ENCODE results near the gene STEEP1. TPM values are rescaled to one million over a fixed set of nuclear protein-coding genes. Genes with fewer than 3 reads are reported as not detected.

STEEP1 gene
- total RNA-seq, 1 experiment from 2014 or later = 39.2 TPM

DNA sequence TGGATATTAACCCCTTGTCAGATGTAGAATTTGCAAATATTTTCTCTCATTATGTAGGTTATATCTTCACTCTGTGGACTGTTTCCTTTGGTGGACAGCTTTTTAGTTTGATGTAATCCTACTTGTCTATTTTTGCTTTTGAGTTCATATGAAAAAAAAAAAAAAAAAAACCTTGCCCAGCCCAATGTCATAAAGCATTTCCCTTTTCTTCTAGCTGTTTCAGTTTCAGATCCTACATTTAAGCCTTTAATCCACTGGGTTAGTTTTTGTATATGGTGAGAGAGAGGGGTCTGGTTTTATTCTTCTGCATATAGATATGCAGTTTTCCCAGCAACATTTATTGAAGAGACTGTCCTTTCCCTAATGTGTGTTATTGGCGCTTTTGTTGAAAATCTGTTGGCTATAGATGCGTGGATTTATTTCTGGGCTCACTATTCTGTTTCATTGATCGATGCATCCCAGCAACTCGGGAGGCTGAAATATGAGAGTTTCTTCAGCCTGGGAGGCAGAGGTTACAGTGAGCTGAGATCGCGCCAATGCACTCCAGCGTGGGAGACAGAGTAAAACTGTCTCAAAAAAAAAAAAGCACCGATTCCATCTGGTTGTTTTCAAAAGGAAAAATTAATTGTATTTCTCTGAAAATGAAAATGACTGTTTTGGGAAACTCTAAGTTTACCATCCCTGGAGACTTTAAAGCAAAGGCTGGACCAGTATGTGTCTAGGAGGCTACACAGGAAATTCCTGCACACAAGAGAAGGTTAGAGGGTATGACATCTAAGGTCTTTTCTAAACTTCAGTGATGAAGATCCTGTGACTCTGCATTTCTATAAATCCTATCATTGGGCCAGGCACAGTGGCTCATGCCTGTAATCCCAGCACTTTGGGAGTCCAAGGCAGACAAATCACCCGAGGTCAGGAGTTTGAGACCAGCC lies 35.6 kb downstream of the STEEP1 start:
- H3K4me3 ChIP-seq (ENCODE audit: low read depth, low read length, poor library complexity, severe bottlenecking) = no peak overlapping the region
- no peak overlapping the region for H3K27ac ChIP-seq (ENCODE audit: low read depth, low read length, poor library complexity, severe bottlenecking)
- no TSS peak for BruUV-seq (replicated peaks)
- H3K9me3 ChIP-seq (ENCODE audit: low read depth, low read length, poor library complexity, severe bottlenecking) = no peaks in the 10 kb centered on the region
- TF ChIP-seq, protein P1, sequence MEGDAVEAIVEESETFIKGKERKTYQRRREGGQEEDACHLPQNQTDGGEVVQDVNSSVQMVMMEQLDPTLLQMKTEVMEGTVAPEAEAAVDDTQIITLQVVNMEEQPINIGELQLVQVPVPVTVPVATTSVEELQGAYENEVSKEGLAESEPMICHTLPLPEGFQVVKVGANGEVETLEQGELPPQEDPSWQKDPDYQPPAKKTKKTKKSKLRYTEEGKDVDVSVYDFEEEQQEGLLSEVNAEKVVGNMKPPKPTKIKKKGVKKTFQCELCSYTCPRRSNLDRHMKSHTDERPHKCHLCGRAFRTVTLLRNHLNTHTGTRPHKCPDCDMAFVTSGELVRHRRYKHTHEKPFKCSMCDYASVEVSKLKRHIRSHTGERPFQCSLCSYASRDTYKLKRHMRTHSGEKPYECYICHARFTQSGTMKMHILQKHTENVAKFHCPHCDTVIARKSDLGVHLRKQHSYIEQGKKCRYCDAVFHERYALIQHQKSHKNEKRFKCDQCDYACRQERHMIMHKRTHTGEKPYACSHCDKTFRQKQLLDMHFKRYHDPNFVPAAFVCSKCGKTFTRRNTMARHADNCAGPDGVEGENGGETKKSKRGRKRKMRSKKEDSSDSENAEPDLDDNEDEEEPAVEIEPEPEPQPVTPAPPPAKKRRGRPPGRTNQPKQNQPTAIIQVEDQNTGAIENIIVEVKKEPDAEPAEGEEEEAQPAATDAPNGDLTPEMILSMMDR (conservative IDR thresholded peaks at IDR 0.05; ENCODE audit: low read depth, low read length) = no peak
- TF ChIP-seq EZH2 (IDR thresholded peaks at IDR 0.05; ENCODE audit: borderline replicate concordance, low read depth, low read length, poor library complexity, severe bottlenecking) = no peak
- H3K36me3 ChIP-seq (ENCODE audit: insufficient read depth, low read length, poor library complexity, severe bottlenecking) = no peaks in the 10 kb centered on the region
- ChIA-PET CTCF (no interaction called here), POLR2A (ENCODE audit: low non-redundant PET) (no interaction called here)
- no peak for DNase-seq (ENCODE audit: low spot score)
- no peaks in the 10 kb centered on the region for H3K4me1 ChIP-seq (ENCODE audit: insufficient read depth, low read length, poor library complexity, severe bottlenecking)
- H3K27me3 ChIP-seq (replicated peaks; ENCODE audit: insufficient read depth, low read depth, low read length, poor library complexity) = no peaks in the 10 kb centered on the region
- intact Hi-C loops (cut with micrococcal nuclease; ENCODE audit: unreplicated experiment) = no loop called here

DNA sequence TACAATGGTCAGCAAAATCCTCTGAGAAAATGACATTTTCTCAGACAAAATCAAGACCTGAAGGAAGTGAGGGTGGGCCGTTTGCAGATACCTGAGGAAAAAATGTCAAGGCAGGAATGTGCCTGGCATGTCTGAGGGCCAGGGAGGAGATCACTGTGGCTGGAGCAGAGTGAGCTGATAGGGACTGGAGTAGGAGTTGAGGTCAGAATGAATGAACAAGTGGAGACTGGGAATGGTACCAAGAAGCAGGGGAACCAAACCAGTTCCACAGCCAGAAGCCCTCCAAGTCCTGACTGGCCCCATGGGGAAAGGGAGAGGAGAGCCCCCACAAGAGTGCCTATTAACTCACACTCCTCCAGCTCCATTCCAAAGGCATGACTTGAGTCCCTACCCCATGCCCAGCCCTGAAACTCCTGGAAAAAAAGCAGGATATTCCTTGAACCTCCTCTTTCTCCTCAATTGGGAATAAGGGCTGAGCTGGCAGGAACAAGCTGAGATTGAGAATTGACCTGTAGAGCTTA lies 41.5 kb downstream of the STEEP1 start:
- intact Hi-C loops (cut with micrococcal nuclease; ENCODE audit: unreplicated experiment) = no loop called here
- ChIA-PET POLR2A (ENCODE audit: low non-redundant PET) (no interaction called here), CTCF (no interaction called here)
- Histone ChIP-seq H3K36me3 (ENCODE audit: insufficient read depth, low read length, poor library complexity, severe bottlenecking) (no peaks in the 10 kb centered on the region), H3K27me3 (replicated peaks; ENCODE audit: insufficient read depth, low read depth, low read length, poor library complexity) (no peaks in the 10 kb centered on the region), H3K27ac (ENCODE audit: low read depth, low read length, poor library complexity, severe bottlenecking) (no peak overlapping the region), H3K4me1 (ENCODE audit: insufficient read depth, low read length, poor library complexity, severe bottlenecking) (no peaks in the 10 kb centered on the region), H3K4me3 (ENCODE audit: low read depth, low read length, poor library complexity, severe bottlenecking) (no peak overlapping the region), H3K9me3 (ENCODE audit: low read depth, low read length, poor library complexity, severe bottlenecking) (no peaks in the 10 kb centered on the region)
- TF ChIP-seq, protein P1 (conservative IDR thresholded peaks at IDR 0.05; ENCODE audit: low read depth, low read length) = no peak
- no peak for TF ChIP-seq EZH2 (IDR thresholded peaks at IDR 0.05; ENCODE audit: borderline replicate concordance, low read depth, low read length, poor library complexity, severe bottlenecking)
- no TSS peak for BruUV-seq (replicated peaks)
- DNase-seq (ENCODE audit: low spot score) = no peak

DNA sequence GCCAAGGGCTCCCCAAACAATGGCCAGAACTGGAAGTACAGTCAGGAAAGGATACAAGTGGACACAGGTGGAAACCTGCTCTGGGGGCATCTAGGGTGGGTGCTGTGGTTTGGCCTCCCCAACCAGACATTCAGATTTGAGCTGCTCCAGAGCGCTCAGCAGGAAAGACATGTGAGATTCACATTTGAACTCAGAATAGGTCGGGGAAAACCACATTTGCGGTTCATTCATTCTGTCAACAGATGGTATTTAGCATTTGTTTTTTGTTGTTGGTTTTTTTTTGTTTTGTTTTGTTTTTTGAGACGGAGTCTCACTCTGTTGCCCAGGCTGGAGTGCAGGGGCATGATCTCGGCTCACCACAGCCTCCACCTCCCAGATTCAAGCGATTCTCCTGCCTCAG lies 44.0 kb downstream of the STEEP1 start:
- ChIA-PET POLR2A (ENCODE audit: low non-redundant PET) (no interaction called here), CTCF (no interaction called here)
- Histone ChIP-seq H3K36me3 (ENCODE audit: insufficient read depth, low read length, poor library complexity, severe bottlenecking) (no peaks in the 10 kb centered on the region), H3K27ac (ENCODE audit: low read depth, low read length, poor library complexity, severe bottlenecking) (no peak overlapping the region), H3K4me3 (ENCODE audit: low read depth, low read length, poor library complexity, severe bottlenecking) (no peak overlapping the region), H3K4me1 (ENCODE audit: insufficient read depth, low read length, poor library complexity, severe bottlenecking) (no peaks in the 10 kb centered on the region), H3K9me3 (ENCODE audit: low read depth, low read length, poor library complexity, severe bottlenecking) (no peaks in the 10 kb centered on the region), H3K27me3 (replicated peaks; ENCODE audit: insufficient read depth, low read depth, low read length, poor library complexity) (no peaks in the 10 kb centered on the region)
- no peak for DNase-seq (ENCODE audit: low spot score)
- no peak for TF ChIP-seq EZH2 (IDR thresholded peaks at IDR 0.05; ENCODE audit: borderline replicate concordance, low read depth, low read length, poor library complexity, severe bottlenecking)
- TF ChIP-seq, protein P1 (conservative IDR thresholded peaks at IDR 0.05; ENCODE audit: low read depth, low read length) = no peak
- no TSS peak for BruUV-seq (replicated peaks)
- intact Hi-C loops (cut with micrococcal nuclease; ENCODE audit: unreplicated experiment) = no loop called here
